ENCODE data around the gene RAVER1.
"Not testable (repeated sequence)": the region's sequence is repeated elsewhere in the genome, so short reads cannot be mapped to it uniquely, and the experiment has no call there.

The RAVER1 gene, protein sequence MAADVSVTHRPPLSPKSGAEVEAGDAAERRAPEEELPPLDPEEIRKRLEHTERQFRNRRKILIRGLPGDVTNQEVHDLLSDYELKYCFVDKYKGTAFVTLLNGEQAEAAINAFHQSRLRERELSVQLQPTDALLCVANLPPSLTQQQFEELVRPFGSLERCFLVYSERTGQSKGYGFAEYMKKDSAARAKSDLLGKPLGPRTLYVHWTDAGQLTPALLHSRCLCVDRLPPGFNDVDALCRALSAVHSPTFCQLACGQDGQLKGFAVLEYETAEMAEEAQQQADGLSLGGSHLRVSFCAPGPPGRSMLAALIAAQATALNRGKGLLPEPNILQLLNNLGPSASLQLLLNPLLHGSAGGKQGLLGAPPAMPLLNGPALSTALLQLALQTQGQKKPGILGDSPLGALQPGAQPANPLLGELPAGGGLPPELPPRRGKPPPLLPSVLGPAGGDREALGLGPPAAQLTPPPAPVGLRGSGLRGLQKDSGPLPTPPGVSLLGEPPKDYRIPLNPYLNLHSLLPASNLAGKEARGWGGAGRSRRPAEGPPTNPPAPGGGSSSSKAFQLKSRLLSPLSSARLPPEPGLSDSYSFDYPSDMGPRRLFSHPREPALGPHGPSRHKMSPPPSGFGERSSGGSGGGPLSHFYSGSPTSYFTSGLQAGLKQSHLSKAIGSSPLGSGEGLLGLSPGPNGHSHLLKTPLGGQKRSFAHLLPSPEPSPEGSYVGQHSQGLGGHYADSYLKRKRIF

GRCh38 chr19:10332965-10333757, at the start of gene RAVER1:
Gene RAVER1, minus strand, starts transcription at chr19:10333529. Its CDS starts 22 bp downstream, at chr19:10333507.
- peak; percentile 97 for DNase-seq (ENCODE audit: low read depth)

DNA sequence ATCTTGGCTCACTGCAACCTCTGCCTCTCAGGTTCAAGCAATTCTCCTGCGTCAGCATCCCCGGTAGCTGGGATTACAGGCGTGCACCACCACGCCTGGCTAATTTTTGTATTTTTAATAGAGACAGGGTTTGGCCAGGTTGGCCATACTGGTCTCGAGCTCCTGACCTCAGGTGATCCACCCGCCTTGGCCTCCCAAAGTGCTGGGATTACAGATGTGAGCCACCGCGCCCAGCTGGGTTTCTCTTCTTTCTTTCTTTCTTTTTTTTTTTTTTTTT, 49.8 kb upstream of the RAVER1 start:
- DNase-seq (ENCODE audit: low read depth), result not testable (repeated sequence)

- peak; percentile 98 for DNase-seq (ENCODE audit: low read depth)
These were observed 47.2 kb upstream of the RAVER1 start, which contains the start of gene TYK2 for GRCh38 chr19:10380313-10381102. Gene TYK2, minus strand, starts transcription at chr19:10380572. Its CDS starts 2,166 bp downstream, at chr19:10378406.

DNA sequence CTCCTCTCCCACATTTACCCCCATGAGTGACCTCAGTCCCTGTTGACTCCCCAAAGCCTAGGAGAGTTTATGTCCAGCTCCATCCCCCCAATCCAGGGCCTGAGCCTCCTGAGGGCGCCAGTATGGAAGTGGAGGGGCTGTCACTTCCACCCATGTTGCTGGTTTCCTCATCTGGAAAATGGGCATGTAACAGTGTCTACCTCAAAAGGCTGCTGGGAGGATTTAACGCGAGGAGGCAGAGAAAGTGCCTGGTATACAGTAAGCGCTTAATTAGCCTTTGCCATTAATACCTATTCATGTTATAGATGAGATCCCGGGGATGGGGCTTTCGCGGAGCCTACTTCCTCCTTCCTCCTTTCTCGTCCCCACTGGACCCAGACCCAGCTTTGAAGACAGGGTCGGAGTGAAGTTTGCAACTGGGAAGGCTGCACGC, 46.6 kb upstream of the RAVER1 start:
- DNase-seq (ENCODE audit: low read depth), result no peak

GRCh38 chr19:10378124-10378523, 44.8 kb upstream of the RAVER1 start:
- DNase-seq (ENCODE audit: low read depth), result no peak

DNA sequence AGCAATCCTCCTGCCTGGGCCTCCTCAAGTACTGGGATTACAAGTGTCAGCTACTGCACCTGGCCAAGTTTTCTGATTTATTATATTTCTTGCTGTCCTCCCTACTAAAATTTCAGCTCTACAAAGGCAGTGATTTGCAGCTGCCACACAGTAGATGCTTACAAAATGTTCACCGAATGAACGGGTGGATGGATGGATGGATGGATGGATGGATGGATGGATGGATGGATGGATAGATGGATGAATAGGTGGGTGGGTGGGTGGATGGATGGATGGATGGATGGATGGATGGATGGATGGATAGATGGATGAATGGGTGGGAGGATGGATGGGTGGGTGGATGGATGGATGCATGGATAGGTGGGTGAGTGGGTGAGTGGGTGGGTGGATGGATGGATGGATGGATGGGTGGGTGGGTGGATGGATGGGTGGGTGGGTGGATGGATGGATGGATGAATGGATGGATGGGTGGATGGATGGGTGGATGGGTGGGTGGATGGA, 43.9 kb upstream of the RAVER1 start:
- not testable (repeated sequence) for DNase-seq (ENCODE audit: low read depth)

GRCh38 chr19:10374931-10375330, 41.6 kb upstream of the RAVER1 start:
- no peak for DNase-seq (ENCODE audit: low read depth)

- no peak for DNase-seq (ENCODE audit: low read depth)
These were observed 39.4 kb upstream of the RAVER1 start for GRCh38 chr19:10372690-10373089.

DNA sequence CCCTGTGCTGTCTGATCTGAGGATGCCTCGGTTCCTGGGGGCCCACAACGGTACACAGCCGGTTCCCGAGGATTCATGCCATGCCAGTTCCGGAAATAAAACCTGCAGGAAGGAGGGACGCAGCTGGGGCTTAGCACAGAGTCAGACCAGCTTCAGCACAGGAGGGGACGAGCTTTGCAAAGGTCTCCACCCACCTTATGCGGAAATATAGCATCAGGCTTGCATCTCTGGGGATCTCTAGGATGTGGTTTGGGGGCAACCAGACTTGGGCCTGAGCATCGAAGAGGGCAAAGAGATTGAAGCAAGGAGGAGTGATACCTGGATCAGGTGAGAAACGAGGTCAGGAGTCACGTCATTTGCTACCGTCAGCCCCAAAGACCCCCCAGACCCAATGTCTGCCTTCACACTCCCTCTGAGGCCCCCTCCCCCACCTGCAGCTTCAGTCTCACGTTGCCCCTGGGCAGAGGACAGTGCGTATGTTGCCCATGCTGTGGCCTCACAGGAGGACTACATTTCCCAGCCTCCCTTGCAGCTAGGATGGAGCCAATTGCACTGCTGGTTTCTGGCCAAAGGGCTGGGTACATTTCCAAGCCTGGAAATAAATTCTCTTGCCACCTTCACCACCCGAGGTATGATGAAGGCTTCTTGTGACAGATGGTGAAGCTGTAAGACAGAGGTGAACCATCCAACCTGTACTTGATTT, 34.9 kb upstream of the RAVER1 start:
- no peak for DNase-seq (ENCODE audit: low read depth)

DNA sequence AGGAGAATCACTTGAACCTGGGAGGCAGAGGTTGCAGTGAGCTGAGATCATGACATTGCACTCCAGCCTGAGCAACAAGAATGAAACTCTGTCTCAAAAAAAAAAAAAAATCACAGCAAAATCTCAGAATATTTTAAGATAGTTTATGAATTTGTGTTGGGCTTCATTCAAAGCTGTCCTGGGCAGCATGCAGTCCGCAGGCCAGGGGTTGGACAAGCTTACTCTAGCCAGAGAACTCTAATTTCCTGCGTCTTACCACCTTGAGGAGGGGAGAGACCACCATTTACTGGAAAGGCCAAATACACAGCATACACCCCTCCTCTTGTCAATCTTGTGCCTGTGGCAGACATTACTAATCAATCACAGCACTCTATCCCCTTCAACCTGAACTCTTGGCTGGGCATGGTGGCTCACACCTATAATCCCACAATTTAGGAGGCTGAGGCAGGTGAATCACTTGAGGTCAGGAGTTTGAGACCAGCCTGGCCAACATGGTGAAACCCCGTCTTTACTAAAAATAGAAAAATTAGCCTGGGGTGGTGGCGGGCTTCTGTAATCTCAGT, 33.7 kb upstream of the RAVER1 start:
- DNase-seq (ENCODE audit: low read depth), result not testable (repeated sequence)

DNA sequence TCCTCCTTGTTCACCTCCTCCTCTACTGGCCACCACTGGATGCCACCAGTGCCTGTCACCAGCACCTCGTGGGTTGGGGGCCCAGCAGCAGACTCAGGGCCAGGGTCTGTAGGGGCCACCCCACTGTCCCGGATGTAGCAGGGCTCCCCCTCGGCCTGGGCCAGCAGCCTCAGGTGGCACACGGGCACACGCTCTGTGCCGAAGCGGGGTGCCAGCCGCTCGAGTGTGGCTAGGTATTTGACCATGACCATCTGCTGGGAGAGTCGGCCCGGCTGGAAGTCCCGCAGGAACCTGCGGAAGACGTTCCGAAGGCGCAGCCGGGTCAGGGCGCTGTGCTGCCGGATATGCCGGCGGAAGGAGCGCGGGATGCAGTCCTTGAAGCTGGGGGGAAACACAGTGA, 32.2 kb upstream of the RAVER1 start:
- DNase-seq (ENCODE audit: low read depth), result no peak

- no peak for DNase-seq (ENCODE audit: low read depth)
These were observed 31.3 kb upstream of the RAVER1 start for GRCh38 chr19:10364644-10365043.

GRCh38 chr19:10363789-10364281, 30.5 kb upstream of the RAVER1 start:
- DNase-seq (ENCODE audit: low read depth), result no peak

DNA sequence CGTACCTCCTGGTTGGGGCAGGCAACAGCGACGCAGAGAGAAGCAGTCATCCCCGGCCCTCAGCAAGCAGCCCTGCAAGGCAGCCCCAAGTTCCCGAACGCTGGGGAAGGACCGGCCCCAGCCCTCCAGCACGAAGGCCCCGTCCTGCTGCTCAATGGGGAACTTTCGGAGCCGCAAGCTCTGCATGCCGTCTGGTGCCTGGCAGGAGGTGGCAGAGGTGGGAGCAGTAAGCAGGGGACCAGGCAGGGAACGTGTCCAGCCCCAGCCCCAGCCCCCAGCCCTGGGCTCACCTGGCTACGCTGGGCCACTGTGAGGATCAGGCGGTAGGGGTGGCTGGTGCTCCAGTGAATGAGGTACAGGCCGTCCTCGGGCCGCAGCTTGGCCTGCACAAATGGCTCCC, 28.9 kb upstream of the RAVER1 start:
- DNase-seq (ENCODE audit: low read depth), result no peak

GRCh38 chr19:10361569-10362011, 28.3 kb upstream of the RAVER1 start:
- DNase-seq (ENCODE audit: low read depth), result no peak

- no peak for DNase-seq (ENCODE audit: low read depth)
These were observed 23.1 kb upstream of the RAVER1 start for GRCh38 chr19:10356431-10356830.

DNA sequence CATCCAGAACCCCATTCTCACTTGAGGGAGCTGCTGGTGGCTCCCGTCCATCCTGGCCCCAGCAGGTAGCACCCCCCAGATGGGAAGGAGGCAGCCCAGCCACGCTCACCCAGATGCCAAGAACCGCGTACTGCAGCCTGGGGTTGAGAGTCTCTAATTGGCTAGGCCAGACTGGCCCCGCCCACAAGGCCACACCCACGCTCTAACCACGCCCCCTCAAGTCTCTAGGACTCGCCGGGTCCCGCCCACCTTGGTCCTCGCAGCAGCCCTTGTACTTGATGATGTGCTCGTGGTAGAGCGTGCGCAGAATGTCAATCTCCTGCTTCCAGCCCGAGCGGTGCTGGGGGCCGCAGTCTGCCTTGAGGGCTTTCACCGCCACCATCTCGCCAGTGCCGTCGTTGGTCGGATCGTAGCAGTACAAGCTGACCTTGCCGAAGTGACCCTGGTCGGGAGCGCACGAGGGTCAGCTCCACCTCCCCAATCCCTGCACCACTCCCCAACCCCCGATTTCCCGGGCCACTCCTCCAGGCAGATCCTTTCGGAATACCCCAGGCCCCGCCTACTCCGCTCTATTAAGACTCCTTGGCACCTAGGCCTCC, 20.6 kb upstream of the RAVER1 start:
- no peak for DNase-seq (ENCODE audit: low read depth)

DNA sequence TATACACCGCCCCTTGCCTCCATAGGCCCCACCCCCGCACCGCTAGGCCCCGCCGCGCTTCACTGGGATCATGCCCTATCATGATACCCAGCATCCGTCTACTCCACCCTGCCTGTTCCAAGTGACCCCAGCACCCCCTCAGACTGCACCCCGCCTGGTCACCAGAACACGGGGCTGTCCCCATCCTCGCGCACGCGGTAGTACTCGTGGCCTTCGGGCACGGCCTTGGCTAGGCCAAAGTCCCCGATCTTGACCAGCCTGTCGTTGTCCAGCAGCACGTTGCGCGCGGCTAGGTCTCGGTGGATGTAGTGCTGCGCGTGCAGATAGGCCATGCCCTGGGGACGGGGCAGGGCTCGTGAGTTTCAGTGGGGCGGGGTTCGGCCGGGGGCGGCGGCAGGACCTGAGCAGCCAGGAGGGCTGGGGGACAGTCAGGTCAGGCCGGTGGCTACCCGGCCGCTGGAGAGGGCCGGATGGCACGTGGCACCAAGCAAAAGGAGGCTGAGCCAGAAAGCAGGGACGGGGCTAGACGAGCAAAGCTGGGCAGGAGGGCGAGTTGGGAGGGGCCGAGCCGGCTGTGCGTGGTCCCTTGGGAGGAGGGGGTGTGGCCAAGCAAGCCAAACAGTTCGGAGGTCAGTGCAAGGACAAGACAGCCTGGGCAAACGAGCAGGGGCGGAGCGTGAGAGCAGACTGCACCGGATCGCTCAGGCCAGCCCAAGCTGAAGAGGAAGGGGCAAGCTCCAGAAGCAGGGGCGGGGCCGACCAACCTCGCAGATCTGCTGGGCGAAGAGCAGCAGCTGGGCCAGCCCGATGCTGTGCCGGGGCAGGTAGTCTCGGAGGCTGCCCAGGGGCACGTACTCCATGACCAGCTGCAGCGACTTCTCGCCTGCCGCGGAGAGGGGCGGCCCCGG, 19.7 kb upstream of the RAVER1 start:
- no peak for DNase-seq (ENCODE audit: low read depth)

- peak; percentile 57 for DNase-seq (ENCODE audit: low read depth)
These were observed 13.2 kb upstream of the RAVER1 start for GRCh38 chr19:10346509-10346908.

Data from fibroblast of gingiva (primary cell).